Transverse colon (tissue), 4 donors: ENCODE measurements around the gene GOLGA1. TPM values are rescaled to one million over a fixed set of nuclear protein-coding genes. Genes with fewer than 3 reads are reported as not detected.

Source experiments
- DNase-seq: peaks from one replicate; pipeline ENCODE4 v3.0.0-alpha.2; 2019
- H3K27ac ChIP-seq, 4 donors: fragments of 200-600 bp; sonication (generic); 2 replicates each; pipeline ENCODE4 v1.5.1; 2016 to 2018; ENCODE audit warnings: inconsistent platforms in 4 of 4
- H3K27me3 ChIP-seq: fragments of 200-600 bp; sonication (generic); 2 replicates; pipeline ENCODE4 v1.5.1; 2017; ENCODE audit warnings: inconsistent platforms
- H3K36me3 ChIP-seq, 4 donors: fragments of 200-600 bp; sonication (generic); 2 replicates each; pipeline ENCODE4 v1.5.1; 2017 to 2019; ENCODE audit warnings: inconsistent platforms in 4 of 4
- H3K4me1 ChIP-seq, 4 donors: fragments of 200-600 bp; sonication (generic); 2 replicates each; pipeline ENCODE4 v1.5.1; 2017 to 2020; ENCODE audit warnings: inconsistent platforms in 4 of 4
- H3K4me3 ChIP-seq, 4 donors: fragments of 200-600 bp; sonication (generic); 1 replicate in 1 of 4; 2 replicates in 3 of 4; pipeline versions ENCODE4 v1.5.1 to v1.6.1; 2017 to 2019; ENCODE audit warnings: inconsistent platforms in 4 of 4
- H3K9me3 ChIP-seq, 2 donors: fragments of 200-600 bp; sonication (generic); 2 replicates each; pipeline ENCODE4 v1.5.1; 2017 to 2019; ENCODE audit warnings: inconsistent platforms in 2 of 2
- CTCF ChIP-seq, 5 experiments: fragments of 200-600 bp in 3 of 5; fragments of 450-650 bp in 2 of 5; sonication (generic) in 3 of 5; IDR thresholded peaks; 1 replicate in 2 of 5; 2 replicates in 3 of 5; pipeline ENCODE4 v1.5.1; 2016 to 2017; ENCODE audit warnings: antibody characterized with exemption in 5 of 5, inconsistent platforms in 3 of 5, mild to moderate bottlenecking in 2 of 5, moderate library complexity in 1 of 5
- EP300 ChIP-seq: sonication (generic); formaldehyde crosslinking; IDR thresholded peaks from one replicate; pipeline ENCODE4 v1.6.1; 2017; ENCODE audit warnings: antibody characterized with exemption, low read depth
- POLR2A ChIP-seq: fragments of 450-650 bp; IDR thresholded peaks from one replicate; pipeline ENCODE4 v1.6.1; 2016; ENCODE audit warnings: antibody characterized with exemption, mild to moderate bottlenecking, moderate library complexity
- POLR2AphosphoS5 ChIP-seq, 3 donors: sonication (generic); formaldehyde crosslinking; IDR thresholded peaks; one replicate each; pipeline ENCODE4 v1.6.1; 2016; ENCODE audit warnings: antibody characterized with exemption in 3 of 3
- WGBS, 2 donors: methylation state at CpG; one replicate each; pipeline ENCODE4 v1.1.5; 2018; ENCODE audit warnings: low coverage in 1 of 2; 5-methylcytosine and 5-hydroxymethylcytosine counted together
- in situ Hi-C, 4 donors: fragments of 200-750 bp; cut with MboI; loops; one replicate each; pipeline versions ENCODE4 v1.15.0 to v1.15.1; 2017; ENCODE audit warnings: low sequenced_read_pairs in 3 of 4, low pct_ligation_motif_present in 1 of 4, low pct_unique_long_range_greater_than_20kb in 1 of 4
- intact Hi-C: fragments of 100-400 bp; cut with DNase I; formaldehyde crosslinking; loops from one replicate; pipeline ENCODE4 v1.15.1; 2023; ENCODE audit warnings: low total_unique reads
- total RNA-seq, 4 donors: library from RNA; depleted of rRNA; stranded (reverse); fragments of >200 nt; gene quantifications; one replicate each; pipeline ENCODE4 v1.1.0, GENCODE V29; 2016

GOLGA1 gene
- total RNA-seq, 4 donors from 2014 or later: 24.3 to 144 (median 30.1) TPM

DNA sequence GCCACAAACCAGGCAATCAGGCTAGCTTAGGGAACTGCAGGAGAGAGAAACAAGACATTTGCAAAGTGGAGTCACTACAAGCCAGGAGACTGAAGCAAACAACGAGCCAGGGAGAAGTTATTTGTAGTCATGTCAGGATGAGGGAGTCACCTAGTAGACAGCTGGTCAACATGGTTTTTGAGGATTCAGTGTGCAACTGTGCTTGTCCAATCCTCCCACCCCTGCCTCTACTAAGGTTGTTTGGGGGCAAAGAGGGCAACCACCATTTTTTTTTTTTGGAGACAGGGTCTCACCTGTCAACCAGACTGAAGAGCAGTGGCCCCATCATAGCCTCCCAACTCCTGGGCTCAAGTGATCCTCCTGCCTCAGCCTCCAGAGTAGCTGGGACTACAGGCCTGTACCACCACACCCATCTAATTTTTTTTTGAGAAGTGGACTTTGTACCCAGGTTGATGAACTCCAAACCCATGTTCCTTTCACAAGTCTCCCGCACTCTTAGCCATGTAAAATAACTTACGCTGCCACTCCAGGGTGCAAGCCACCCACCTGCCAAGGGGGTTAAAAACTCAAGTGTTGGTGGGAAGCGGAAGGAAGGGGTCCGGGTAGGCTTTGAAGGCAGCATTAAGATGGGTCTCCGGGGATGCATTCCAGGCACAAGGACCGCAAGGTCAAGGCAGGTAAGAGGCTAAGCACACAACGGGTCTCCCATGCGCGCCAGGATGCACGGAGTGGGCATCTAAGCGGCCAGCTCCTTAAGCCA lies 80.1 kb downstream of the GOLGA1 start:
- H3K27me3 ChIP-seq: no peaks in the 10 kb centered on the region
- WGBS, 2 donors: 0 to 5% methylated on average over 1 to 12 of the region's 12 CpGs
- intact Hi-C loops: no loop called here
- H3K4me3 ChIP-seq: peak overlapping the region; percentile 56 to 91 (median 76)
- TF ChIP-seq CTCF (IDR thresholded peaks at IDR 0.05) (no peak), POLR2A (no peak), POLR2AphosphoS5 (IDR thresholded peaks at IDR 0.05) (no peak), EP300 (no peak)
- H3K27ac ChIP-seq: peak overlapping the region; percentile 93 to 96 (median 94)
- in situ Hi-C loops: no loop called here
- H3K4me1 ChIP-seq: peaks cover 13 to 27% (median 21%) of the 10 kb centered on the region in 4 donors
- no peaks in the 10 kb centered on the region for H3K9me3 ChIP-seq
- peaks cover 0 to 32% (median 10%) of the 10 kb centered on the region in 4 donors for H3K36me3 ChIP-seq
- no peak for DNase-seq

DNA sequence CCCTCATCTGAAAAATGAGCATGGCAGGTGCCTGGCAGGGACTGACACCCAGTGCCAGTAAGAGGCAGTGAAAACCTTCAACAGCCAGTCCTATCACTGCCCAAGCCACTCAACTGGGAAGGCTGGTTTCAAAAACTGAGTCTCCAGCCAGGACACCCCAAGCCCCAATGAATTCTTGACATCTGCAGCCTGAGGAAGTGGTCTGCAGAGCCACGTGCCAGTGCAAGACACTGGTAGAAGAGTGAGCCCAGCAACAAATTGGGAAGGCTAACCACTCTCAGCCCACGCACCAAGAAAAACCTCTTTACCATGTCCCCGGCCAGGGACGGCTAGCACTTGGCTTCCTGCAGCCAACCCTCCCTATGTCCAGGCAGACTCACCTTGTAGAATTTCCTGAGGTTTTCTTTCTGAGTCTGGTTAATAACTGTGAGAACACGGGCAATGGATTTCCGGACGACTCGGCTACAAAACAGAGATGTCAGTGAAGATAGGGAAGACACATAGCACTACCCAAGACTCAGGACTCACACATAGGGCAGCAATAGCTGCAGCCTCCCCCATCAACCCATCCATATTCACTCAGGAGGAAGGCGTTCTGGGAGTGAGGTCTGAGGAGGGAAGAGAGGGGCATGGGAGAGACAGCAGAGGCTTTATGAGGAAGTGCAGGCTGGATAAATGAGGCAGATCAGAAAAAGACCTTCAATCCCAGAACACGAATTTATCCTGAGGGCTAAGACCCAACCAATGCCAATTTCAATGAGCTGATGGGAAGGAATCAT lies 80.9 kb downstream of the GOLGA1 start:
- Histone ChIP-seq H3K27me3 (no peaks in the 10 kb centered on the region), H3K36me3 (peaks cover 0 to 32% (median 10%) of the 10 kb centered on the region in 4 donors), H3K27ac (peak overlapping the region in 3 of 4 donors; percentile 93 to 96 (median 96)), H3K9me3 (no peaks in the 10 kb centered on the region), H3K4me1 (peaks cover 13 to 27% (median 21%) of the 10 kb centered on the region in 4 donors), H3K4me3 (peak overlapping the region in 1 of 4 donors; percentile 91)
- TF ChIP-seq POLR2AphosphoS5 (IDR thresholded peaks at IDR 0.05) (no peak), EP300 (no peak), POLR2A (no peak), CTCF (IDR thresholded peaks at IDR 0.05) (no peak)
- no peak for DNase-seq
- intact Hi-C loops: no loop called here
- WGBS, 2 donors: 13 to 50% methylated on average over 1 to 10 of the region's 10 CpGs
- in situ Hi-C loops: loop anchor here in 2 of 4 donors (5.0 kb wide), 1 partner anchor 88 kb away; the partner anchor contains the start of gene NR6A1 (in 2 of the 2)

DNA sequence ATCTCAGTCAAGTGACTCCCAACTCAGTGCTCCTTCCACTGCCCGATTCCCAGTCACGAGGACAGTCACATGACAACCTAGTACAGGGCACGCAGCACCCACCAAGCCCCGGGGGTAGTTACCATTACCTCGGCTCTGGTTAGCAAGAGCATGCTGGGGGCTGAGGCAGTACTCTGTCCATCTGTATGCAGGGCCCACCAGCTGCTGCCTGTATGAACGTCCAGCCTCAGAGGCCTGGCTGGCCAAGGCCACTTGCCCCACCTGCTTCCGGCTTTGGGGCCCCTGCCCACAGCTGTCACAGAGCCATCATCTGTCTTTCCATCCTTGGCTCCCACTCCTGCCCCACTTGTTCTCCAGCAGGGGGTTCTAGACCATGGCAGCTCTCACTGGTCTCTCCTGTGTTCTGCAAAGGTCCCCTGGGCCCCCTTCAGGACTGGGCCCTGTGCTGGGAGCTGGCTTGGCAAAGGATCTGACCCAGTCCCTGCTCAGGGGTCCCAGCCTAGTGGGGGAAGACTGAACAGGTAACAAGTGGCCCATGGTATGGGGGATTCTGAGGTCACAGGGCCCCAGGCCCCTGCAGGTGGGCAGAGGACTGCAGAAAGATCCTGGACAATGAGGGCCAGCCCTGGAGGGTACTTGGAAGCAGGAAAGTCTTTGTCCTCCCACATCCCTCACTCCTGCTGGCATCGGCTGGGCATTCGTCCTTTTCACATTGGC lies 82.4 kb downstream of the GOLGA1 start:
- Histone ChIP-seq H3K36me3 (peaks cover 0 to 32% (median 10%) of the 10 kb centered on the region in 4 donors), H3K27ac (no peak overlapping the region), H3K9me3 (no peaks in the 10 kb centered on the region), H3K4me1 (peaks cover 13 to 27% (median 22%) of the 10 kb centered on the region in 4 donors), H3K4me3 (no peak overlapping the region), H3K27me3 (no peaks in the 10 kb centered on the region)
- 82% methylated on average over 9 of the region's 9 CpGs; no CpG with 5 or more reads in 1 of the 2 donors for WGBS, 2 donors
- no peak for TF ChIP-seq CTCF (IDR thresholded peaks at IDR 0.05)
- TF ChIP-seq EP300: no peak
- no peak for TF ChIP-seq POLR2A
- no peak for TF ChIP-seq POLR2AphosphoS5 (IDR thresholded peaks at IDR 0.05)
- in situ Hi-C loops (loop anchor here in 2 of 4 donors (5.0 kb wide), 1 partner anchor 86 kb away; the partner anchor contains the start of gene NR6A1 (in 2 of the 2)), intact Hi-C loops (no loop called here)
- no peak for DNase-seq
